Lung (tissue), 12 donors: ENCODE measurements around the gene RTF1. TPM values are rescaled to one million over a fixed set of nuclear protein-coding genes. Genes with fewer than 3 reads are reported as not detected.
A peak's percentile ranks its signal among the peaks of the same experiment; 100 is the strongest.

Experiments
- ATAC-seq: fragments of 200-7000 bp; cut with Tn5 transposase; one replicate; pipeline ENCODE4 v1.9.1; 2020; ENCODE audit warnings: moderate number of reproducible peaks; ENCODE audit not compliant: insufficient read depth, low FRiP score
- DNase-seq, 3 donors: peaks; one replicate each; pipeline ENCODE4 v3.0.0-alpha.2; 2013 to 2017
- H3K27ac ChIP-seq, 2 donors: one replicate each; pipeline ENCODE4 v1.5.1; 2013; ENCODE audit warnings: mild to moderate bottlenecking in 2 of 2, moderate library complexity in 2 of 2, control low read depth in 1 of 2, inconsistent platforms in 1 of 2, low read depth in 1 of 2, low read length in 1 of 2
- H3K27me3 ChIP-seq, 3 donors: one replicate each; pipeline ENCODE4 v1.5.1; 2013; ENCODE audit warnings: low read length in 2 of 3; ENCODE audit not compliant: control insufficient read depth in 3 of 3, insufficient read depth in 3 of 3
- H3K36me3 ChIP-seq, 4 donors: one replicate each; pipeline ENCODE4 v1.5.1; 2013; ENCODE audit warnings: low read length in 4 of 4, mild to moderate bottlenecking in 1 of 4, moderate library complexity in 1 of 4; ENCODE audit not compliant: control insufficient read depth in 4 of 4, insufficient read depth in 4 of 4
- H3K4me1 ChIP-seq, 5 donors: one replicate each; pipeline ENCODE4 v1.5.1; 2013; ENCODE audit warnings: low read length in 5 of 5, mild to moderate bottlenecking in 2 of 5, moderate library complexity in 1 of 5; ENCODE audit not compliant: control insufficient read depth in 5 of 5, insufficient read depth in 5 of 5
- H3K4me3 ChIP-seq: one replicate; pipeline ENCODE4 v1.5.1; 2013; ENCODE audit warnings: mild to moderate bottlenecking, control low read depth, moderate library complexity
- H3K9ac ChIP-seq, 2 donors: one replicate each; pipeline ENCODE4 v1.5.1; 2013; ENCODE audit warnings: low read length in 2 of 2, control low read depth in 1 of 2; ENCODE audit not compliant: insufficient read depth in 1 of 2
- H3K9me3 ChIP-seq, 4 donors: one replicate each; pipeline ENCODE4 v1.5.1; 2013; ENCODE audit warnings: low read length in 3 of 4, mild to moderate bottlenecking in 1 of 4, moderate library complexity in 1 of 4; ENCODE audit not compliant: control insufficient read depth in 4 of 4, insufficient read depth in 3 of 4
- CTCF ChIP-seq: IDR thresholded peaks from 2 replicates; pipeline ENCODE4 v1.5.1; 2012; ENCODE audit warnings: mild to moderate bottlenecking; ENCODE audit errors: control extremely low read depth, extremely low read depth
- WGBS, 2 donors: extraction: QIAGEN DNeasy Blood & Tissue Kit; methylation state at CpG; one replicate each; pipeline ENCODE4 v1.1.7; 2013; 5-methylcytosine and 5-hydroxymethylcytosine counted together
- polyA plus RNA-seq, 2 donors: library from polyadenylated mRNA; stranded (reverse); fragments of 200-250 nt; gene quantifications; one replicate each; pipeline ENCODE4 v1.2.1, GENCODE V29; 2013
- total RNA-seq, 2 donors: library from RNA; depleted of rRNA in 1 of 2; stranded (reverse); fragments of >200 nt in 1 of 2; gene quantifications; one replicate each; pipeline ENCODE4 v1.2.1, GENCODE V29; 2014 to 2021
- donor health status: control.
- donor health status: control.
- donor health status: Bipolar disorder and iron deficiency.
- donor health status: healthy.
- donor health status: DM: yes; HTN: yes; CAD: no.

RTF1 gene
- total and polyA plus RNA-seq, 4 donors, result 14.4 to 38.6 (median 19.4) TPM

DNA sequence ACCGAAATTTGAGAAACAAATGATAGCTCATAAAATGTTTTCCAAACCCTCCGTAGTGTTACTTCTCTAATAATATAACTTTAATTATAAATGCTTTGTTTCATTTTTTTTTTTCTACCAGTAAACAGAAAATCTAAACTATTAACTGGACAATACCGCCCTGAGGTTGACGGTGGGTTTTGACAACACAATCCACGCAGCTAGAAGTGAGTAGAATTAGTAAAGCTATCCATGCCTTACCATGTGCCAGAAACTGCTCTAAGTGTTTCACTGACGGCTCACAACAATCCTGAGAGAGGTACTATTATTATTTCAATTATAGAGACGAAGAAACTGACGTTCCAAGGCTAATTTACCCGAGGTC lies 15.0 kb upstream of the RTF1 start:
- no peak for TF ChIP-seq CTCF
- peak overlapping the region; percentile 81 to 97 for H3K27ac ChIP-seq

GRCh38 chr15:41407341-41407740 lies 9.6 kb upstream of the RTF1 start:
- no peak for ATAC-seq
- H3K27ac ChIP-seq, result no peak overlapping the region
- 65 to 75% methylated on average over 5 of the region's 5 CpGs for WGBS, 2 donors

More for the DNA sequence above, 15.0 kb upstream of the RTF1 start:
- peaks cover 0 to 6% (median 0%) of the 10 kb centered on the region in 5 donors for H3K4me1 ChIP-seq
- peaks cover 0 to 3% (median under 1%) of the 10 kb centered on the region in 4 donors for H3K36me3 ChIP-seq
- no peaks in the 10 kb centered on the region for H3K27me3 ChIP-seq
- no peak for ATAC-seq
- H3K4me3 ChIP-seq, result peak overlapping the region; percentile 96
- 6 to 9% methylated on average over 9 of the region's 9 CpGs for WGBS, 2 donors
- no peaks in the 10 kb centered on the region for H3K9me3 ChIP-seq
- no peak for DNase-seq
- H3K9ac ChIP-seq, result peak overlapping the region; percentile 55 to 87

DNA sequence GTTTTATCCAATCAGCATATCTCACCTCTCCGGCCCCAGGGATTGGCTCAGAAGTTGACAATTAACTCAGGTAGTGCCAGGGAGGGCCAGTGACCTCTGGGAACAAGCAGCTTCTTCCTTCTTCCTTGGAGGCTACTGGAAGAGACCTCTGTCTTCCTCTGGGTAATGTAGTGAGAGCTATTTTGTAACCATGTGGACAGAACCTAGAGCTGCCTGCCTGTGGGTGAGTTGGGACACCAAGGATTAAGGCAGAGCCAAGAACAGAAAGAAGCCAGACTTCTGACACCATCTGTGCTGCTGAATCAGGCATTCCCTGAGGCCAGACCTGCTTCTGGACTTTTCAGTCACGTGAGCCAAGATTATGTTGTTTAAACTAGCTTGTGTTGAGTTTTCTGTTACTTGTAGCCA lies 8.7 kb upstream of the RTF1 start:
- TF ChIP-seq CTCF, result no peak
- Histone ChIP-seq H3K9me3 (no peaks in the 10 kb centered on the region), H3K4me1 (no peaks in the 10 kb centered on the region), H3K9ac (peak overlapping the region in 1 of 2 donors; percentile 49), H3K27ac (no peak overlapping the region), H3K27me3 (no peaks in the 10 kb centered on the region), H3K36me3 (no peaks in the 10 kb centered on the region), H3K4me3 (no peak overlapping the region)
- ATAC-seq (no peak), DNase-seq (peak in 1 of 3 donors; percentile 38)
- WGBS, 2 donors, result 79 to 88% methylated on average over 2 of the region's 2 CpGs

More at GRCh38 chr15:41407341-41407740, 9.6 kb upstream of the RTF1 start:
- Histone ChIP-seq H3K36me3 (no peaks in the 10 kb centered on the region), H3K27me3 (no peaks in the 10 kb centered on the region), H3K9me3 (no peaks in the 10 kb centered on the region), H3K4me3 (no peak overlapping the region), H3K4me1 (peaks cover 0 to 3% (median 0%) of the 10 kb centered on the region in 5 donors), H3K9ac (no peak overlapping the region)
- no peak for DNase-seq
- TF ChIP-seq CTCF, result no peak

GRCh38 chr15:41411031-41411430 lies 5.9 kb upstream of the RTF1 start:
- no peak for ATAC-seq
- Histone ChIP-seq H3K4me3 (no peak overlapping the region), H3K9ac (no peak overlapping the region), H3K36me3 (no peaks in the 10 kb centered on the region), H3K9me3 (no peaks in the 10 kb centered on the region), H3K27me3 (no peaks in the 10 kb centered on the region), H3K4me1 (peaks cover 0 to 4% (median 0%) of the 10 kb centered on the region in 5 donors), H3K27ac (no peak overlapping the region)
- 79 to 86% methylated on average over 2 of the region's 2 CpGs for WGBS, 2 donors
- no peak for DNase-seq
- no peak for TF ChIP-seq CTCF
